ENCODE measurements around the gene SULT2A1.

DNA sequence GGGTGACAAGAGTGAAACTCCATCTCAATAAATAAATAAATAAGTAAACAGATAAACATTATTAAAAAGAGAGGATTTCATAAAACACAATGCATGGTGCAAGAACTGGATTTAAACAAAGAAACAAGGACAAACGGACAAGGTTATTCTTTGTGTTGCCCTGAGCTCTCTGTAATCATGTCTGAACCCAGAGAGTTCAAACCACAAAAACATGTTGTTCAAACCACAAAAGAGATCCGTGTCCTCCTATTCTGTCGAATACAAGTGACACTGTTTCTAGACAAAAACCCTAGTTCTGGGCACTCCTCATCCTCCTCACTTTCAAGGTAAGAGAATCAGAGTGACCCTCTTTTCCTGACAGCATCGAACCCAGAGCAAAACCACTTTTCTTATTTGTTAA lies 31.7 kb downstream of the SULT2A1 start:
- TF ChIP-seq, protein P1, sequence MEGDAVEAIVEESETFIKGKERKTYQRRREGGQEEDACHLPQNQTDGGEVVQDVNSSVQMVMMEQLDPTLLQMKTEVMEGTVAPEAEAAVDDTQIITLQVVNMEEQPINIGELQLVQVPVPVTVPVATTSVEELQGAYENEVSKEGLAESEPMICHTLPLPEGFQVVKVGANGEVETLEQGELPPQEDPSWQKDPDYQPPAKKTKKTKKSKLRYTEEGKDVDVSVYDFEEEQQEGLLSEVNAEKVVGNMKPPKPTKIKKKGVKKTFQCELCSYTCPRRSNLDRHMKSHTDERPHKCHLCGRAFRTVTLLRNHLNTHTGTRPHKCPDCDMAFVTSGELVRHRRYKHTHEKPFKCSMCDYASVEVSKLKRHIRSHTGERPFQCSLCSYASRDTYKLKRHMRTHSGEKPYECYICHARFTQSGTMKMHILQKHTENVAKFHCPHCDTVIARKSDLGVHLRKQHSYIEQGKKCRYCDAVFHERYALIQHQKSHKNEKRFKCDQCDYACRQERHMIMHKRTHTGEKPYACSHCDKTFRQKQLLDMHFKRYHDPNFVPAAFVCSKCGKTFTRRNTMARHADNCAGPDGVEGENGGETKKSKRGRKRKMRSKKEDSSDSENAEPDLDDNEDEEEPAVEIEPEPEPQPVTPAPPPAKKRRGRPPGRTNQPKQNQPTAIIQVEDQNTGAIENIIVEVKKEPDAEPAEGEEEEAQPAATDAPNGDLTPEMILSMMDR (IDR thresholded peaks at IDR 0.05): no peak
- TF ChIP-seq ZFX (IDR thresholded peaks at IDR 0.05; ENCODE audit: borderline replicate concordance): no peak

All from 22Rv1 (cell line).